ENCODE results near the gene GMNN.

GMNN gene

DNA sequence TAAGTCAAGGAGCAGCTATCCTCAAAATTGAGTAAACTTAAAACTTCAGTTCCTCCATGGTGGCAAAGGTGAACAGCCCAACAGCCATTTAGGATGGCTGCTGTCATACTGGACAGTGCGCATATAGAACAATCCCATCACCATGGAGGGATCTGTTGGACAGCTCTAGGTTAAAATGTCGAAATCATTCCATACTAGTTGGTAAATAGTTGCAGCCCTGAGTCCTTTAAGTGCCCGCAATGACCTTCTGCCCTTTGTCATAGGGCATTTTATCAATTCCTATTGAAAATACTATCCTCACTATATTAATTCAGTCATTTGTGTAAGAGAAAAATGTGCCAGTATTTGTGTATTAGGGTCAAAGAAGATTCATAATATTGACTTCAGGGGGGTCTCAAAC lies 32.8 kb downstream of the GMNN start:
- TF ChIP-seq, protein P1, sequence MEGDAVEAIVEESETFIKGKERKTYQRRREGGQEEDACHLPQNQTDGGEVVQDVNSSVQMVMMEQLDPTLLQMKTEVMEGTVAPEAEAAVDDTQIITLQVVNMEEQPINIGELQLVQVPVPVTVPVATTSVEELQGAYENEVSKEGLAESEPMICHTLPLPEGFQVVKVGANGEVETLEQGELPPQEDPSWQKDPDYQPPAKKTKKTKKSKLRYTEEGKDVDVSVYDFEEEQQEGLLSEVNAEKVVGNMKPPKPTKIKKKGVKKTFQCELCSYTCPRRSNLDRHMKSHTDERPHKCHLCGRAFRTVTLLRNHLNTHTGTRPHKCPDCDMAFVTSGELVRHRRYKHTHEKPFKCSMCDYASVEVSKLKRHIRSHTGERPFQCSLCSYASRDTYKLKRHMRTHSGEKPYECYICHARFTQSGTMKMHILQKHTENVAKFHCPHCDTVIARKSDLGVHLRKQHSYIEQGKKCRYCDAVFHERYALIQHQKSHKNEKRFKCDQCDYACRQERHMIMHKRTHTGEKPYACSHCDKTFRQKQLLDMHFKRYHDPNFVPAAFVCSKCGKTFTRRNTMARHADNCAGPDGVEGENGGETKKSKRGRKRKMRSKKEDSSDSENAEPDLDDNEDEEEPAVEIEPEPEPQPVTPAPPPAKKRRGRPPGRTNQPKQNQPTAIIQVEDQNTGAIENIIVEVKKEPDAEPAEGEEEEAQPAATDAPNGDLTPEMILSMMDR (IDR thresholded peaks at IDR 0.05; ENCODE audit: low read depth, low read length, poor library complexity, severe bottlenecking) = no peak
- no peak for TF ChIP-seq EZH2phosphoT487 (IDR thresholded peaks at IDR 0.05; ENCODE audit: borderline replicate concordance, low read length)
- Histone ChIP-seq H3F3A (ENCODE audit: control insufficient read depth, insufficient read depth) (0 out of 2 replicates have a peak, but pooled peaks cover 5% of the 10 kb centered on the region), H3K4me1 (ENCODE audit: control insufficient read depth, low read length) (no peaks in the 10 kb centered on the region), H3K27me3 (ENCODE audit: control insufficient read depth, low read length) (no peaks in the 10 kb centered on the region), H3K4me2 (ENCODE audit: low read length) (no peak overlapping the region), H3K9me3 (ENCODE audit: control insufficient read depth, insufficient read depth, low read length) (no peaks in the 10 kb centered on the region), H3K4me3 (ENCODE audit: low read length) (no peak overlapping the region), H3K36me3 (ENCODE audit: control insufficient read depth, low read length) (peaks cover 60% of the 10 kb centered on the region), H3K79me2 (ENCODE audit: control insufficient read depth, low read length) (no peaks in the 10 kb centered on the region), H3K9me2 (replicated peaks; ENCODE audit: control insufficient read depth, low read length) (no peaks in the 10 kb centered on the region), H3K27ac (ENCODE audit: low read depth, low read length) (no peak overlapping the region), H4K20me1 (ENCODE audit: control insufficient read depth, insufficient read depth, low read depth, low read length) (no peaks in the 10 kb centered on the region)

DNA sequence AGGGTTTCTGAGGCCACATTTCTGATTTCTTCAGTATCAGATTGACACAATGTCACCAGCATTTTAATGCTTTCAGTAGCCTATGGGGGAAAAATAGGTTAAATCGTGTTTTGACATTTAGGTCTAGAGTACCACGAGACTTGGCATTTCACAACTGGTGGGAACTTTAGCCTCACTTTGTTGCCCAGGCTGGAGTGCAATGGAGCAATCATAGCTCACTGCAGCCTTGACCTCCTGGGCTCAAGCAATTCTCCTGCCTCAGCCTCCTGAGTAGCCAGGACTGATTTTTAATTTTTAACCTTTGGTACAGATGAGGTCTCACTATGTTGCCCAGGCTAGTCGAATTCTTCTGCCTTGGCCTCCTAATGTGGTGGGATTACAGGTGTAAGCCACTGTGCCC lies 35.0 kb downstream of the GMNN start:
- H3K27ac ChIP-seq (ENCODE audit: low read depth, low read length) = no peak overlapping the region
- no peaks in the 10 kb centered on the region for H3K4me1 ChIP-seq (ENCODE audit: control insufficient read depth, low read length)
- no peaks in the 10 kb centered on the region for H3K9me3 ChIP-seq (ENCODE audit: control insufficient read depth, insufficient read depth, low read length)
- no peak overlapping the region for H3K4me3 ChIP-seq (ENCODE audit: low read length)
- peaks cover 50% of the 10 kb centered on the region for H3K36me3 ChIP-seq (ENCODE audit: control insufficient read depth, low read length)
- TF ChIP-seq, protein P1 (IDR thresholded peaks at IDR 0.05; ENCODE audit: low read depth, low read length, poor library complexity, severe bottlenecking) = no peak
- TF ChIP-seq EZH2phosphoT487 (IDR thresholded peaks at IDR 0.05; ENCODE audit: borderline replicate concordance, low read length) = no peak
- H3K4me2 ChIP-seq (ENCODE audit: low read length) = no peak overlapping the region
- H3F3A ChIP-seq (ENCODE audit: control insufficient read depth, insufficient read depth) = no peaks in the 10 kb centered on the region
- H4K20me1 ChIP-seq (ENCODE audit: control insufficient read depth, insufficient read depth, low read depth, low read length) = no peaks in the 10 kb centered on the region
- no peaks in the 10 kb centered on the region for H3K27me3 ChIP-seq (ENCODE audit: control insufficient read depth, low read length)
- H3K79me2 ChIP-seq (ENCODE audit: control insufficient read depth, low read length) = no peaks in the 10 kb centered on the region
- no peaks in the 10 kb centered on the region for H3K9me2 ChIP-seq (replicated peaks; ENCODE audit: control insufficient read depth, low read length)

DNA sequence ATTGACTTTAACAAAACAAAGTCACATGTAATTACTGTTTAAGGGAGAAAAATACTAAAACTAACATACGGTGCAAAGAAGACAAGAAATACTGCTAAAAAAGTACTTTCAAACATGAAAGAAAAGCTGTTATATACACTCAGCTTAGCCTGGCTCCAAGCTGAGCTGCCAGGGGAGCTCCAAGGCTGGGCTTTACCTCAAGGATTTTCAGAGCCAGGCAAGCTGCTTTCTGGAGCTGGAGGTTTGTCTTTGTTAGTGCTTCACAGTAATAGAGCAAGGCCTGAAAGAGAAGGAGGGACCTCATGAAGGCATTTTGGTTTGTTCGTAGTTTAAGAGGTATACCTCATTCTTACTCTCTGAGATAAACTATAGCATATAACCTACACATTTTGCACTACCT lies 43.6 kb downstream of the GMNN start:
- H4K20me1 ChIP-seq (ENCODE audit: control insufficient read depth, insufficient read depth, low read depth, low read length) = no peaks in the 10 kb centered on the region
- no peaks in the 10 kb centered on the region for H3K9me3 ChIP-seq (ENCODE audit: control insufficient read depth, insufficient read depth, low read length)
- no peaks in the 10 kb centered on the region for H3K79me2 ChIP-seq (ENCODE audit: control insufficient read depth, low read length)
- peaks cover 41% of the 10 kb centered on the region for H3K36me3 ChIP-seq (ENCODE audit: control insufficient read depth, low read length)
- no peak overlapping the region for H3K4me3 ChIP-seq (ENCODE audit: low read length)
- TF ChIP-seq, protein P1 (IDR thresholded peaks at IDR 0.05; ENCODE audit: low read depth, low read length, poor library complexity, severe bottlenecking) = no peak
- no peaks in the 10 kb centered on the region for H3K9me2 ChIP-seq (replicated peaks; ENCODE audit: control insufficient read depth, low read length)
- H3K27me3 ChIP-seq (ENCODE audit: control insufficient read depth, low read length) = no peaks in the 10 kb centered on the region
- no peak overlapping the region for H3K27ac ChIP-seq (ENCODE audit: low read depth, low read length)
- H3K4me2 ChIP-seq (ENCODE audit: low read length) = no peak overlapping the region
- H3F3A ChIP-seq (ENCODE audit: control insufficient read depth, insufficient read depth) = no peaks in the 10 kb centered on the region
- no peaks in the 10 kb centered on the region for H3K4me1 ChIP-seq (ENCODE audit: control insufficient read depth, low read length)

Data from DOHH2 (cell line).